ENCODE measurements around the gene PAPPA2. TPM values are rescaled to one million over a fixed set of nuclear protein-coding genes. Genes with fewer than 3 reads are reported as not detected.

The PAPPA2 gene
- total and polyA plus RNA-seq, 2 of the 8 experiments (the other 6 are each of a cell fraction or from before 2014, with no cell fraction given) = 0.08 to 0.88 TPM

DNA sequence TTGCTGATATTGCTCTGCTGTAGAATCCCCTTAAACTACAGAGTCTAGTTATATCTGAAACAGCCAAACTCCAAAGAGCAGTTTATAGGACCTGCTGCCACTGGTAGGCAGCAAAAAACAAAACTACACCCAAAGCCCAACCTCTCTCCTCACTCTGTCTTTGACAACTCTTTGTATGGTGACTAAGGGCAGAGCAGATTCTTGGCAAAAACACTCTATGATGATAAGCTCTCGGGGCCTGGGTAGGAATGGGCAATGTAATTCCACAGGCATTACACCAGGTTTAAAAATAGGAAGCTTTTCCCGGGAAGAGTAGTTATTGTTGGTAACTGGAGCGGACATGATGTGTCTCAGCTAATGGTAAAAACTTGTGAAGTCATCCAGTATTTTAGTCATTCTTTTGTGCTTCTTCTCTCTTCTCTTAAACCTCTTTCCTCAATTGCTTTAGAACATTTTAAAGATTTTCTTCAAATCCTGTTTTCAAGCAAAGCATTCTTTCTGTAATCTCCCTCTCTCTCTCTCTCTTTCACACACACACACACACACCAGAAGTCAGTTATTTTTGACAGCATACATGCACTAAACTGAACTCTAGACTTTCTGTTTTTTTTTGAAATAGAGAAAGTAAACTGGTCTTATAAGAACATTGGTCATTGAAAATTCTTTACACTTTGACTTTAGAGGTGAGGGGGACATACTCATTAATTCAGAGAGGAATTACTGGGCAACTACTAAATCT lies 193.5 kb downstream of the PAPPA2 start:
- no peak overlapping the region for H2AK5ac ChIP-seq (ENCODE audit: low read depth, low read length)
- H4K91ac ChIP-seq (replicated peaks; ENCODE audit: insufficient read length, low read length) = no peak overlapping the region
- no peak overlapping the region for H2BK5ac ChIP-seq (ENCODE audit: low read depth, low read length)
- no peaks in the 10 kb centered on the region for H3K4me1 ChIP-seq (replicated peaks in 1 of 4; ENCODE audit: control insufficient read depth in 3 of 4, insufficient read depth in 4 of 4, low read length in 3 of 4)
- H3K27me3 ChIP-seq (replicated peaks in 1 of 4; ENCODE audit: control insufficient read depth in 3 of 4, extremely low read depth in 1 of 4, insufficient read depth in 3 of 4, low read length in 3 of 4) = no peaks in the 10 kb centered on the region
- no peak overlapping the region for H4K8ac ChIP-seq (ENCODE audit: extremely low read depth, insufficient read depth, low read length)
- H2BK120ac ChIP-seq (replicated peaks; ENCODE audit: low read depth, low read length) = no peak overlapping the region
- no peak overlapping the region for H3K9ac ChIP-seq (replicated peaks in 1 of 4; ENCODE audit: extremely low read depth in 1 of 4, low read depth in 3 of 4, low read length in 3 of 4)
- no peak overlapping the region for H3K56ac ChIP-seq (replicated peaks; ENCODE audit: insufficient read length, low read depth, low read length)
- H3K14ac ChIP-seq (ENCODE audit: insufficient read length) = no peak overlapping the region
- H3K4ac ChIP-seq (replicated peaks; ENCODE audit: insufficient read length, low read depth, low read length) = no peak overlapping the region
- TF ChIP-seq SP4 (IDR thresholded peaks at IDR 0.05; ENCODE audit: low read length) = no peak
- no peak overlapping the region for H4K5ac ChIP-seq (ENCODE audit: insufficient read length, low read depth, low read length)
- H3K79me2 ChIP-seq (ENCODE audit: control insufficient read depth in 1 of 2, insufficient read depth in 2 of 2, low read length in 2 of 2) = no peaks in the 10 kb centered on the region
- no peaks in the 10 kb centered on the region for H4K20me1 ChIP-seq (replicated peaks in 1 of 2; ENCODE audit: control insufficient read depth in 1 of 2, insufficient read depth in 2 of 2, low read length in 2 of 2)
- DNase-seq (ENCODE audit: low read depth in 1 of 2, low spot score in 2 of 2) = no peak
- no peak overlapping the region for H3K4me3 ChIP-seq (ENCODE audit: extremely low read depth in 1 of 4, insufficient read depth in 2 of 4, low read depth in 3 of 4, low read length in 4 of 4)
- 0 out of 2 replicates have a peak overlapping the region, but pooled peaks have one; percentile 52 for H2AFZ ChIP-seq (ENCODE audit: low read length)
- no peaks in the 10 kb centered on the region for H3K36me3 ChIP-seq (ENCODE audit: control insufficient read depth in 2 of 4, insufficient read depth in 4 of 4, low read length in 3 of 4)
- POLR2A ChIA-PET (ENCODE audit: partially characterized antibody) = no interaction called here
- no peak overlapping the region for H2BK12ac ChIP-seq (ENCODE audit: low read depth, low read length)
- CTCF ChIA-PET (ENCODE audit: partially characterized antibody) = no interaction called here
- FAIRE-seq = no peak
- H3K9me3 ChIP-seq (ENCODE audit: insufficient read depth in 2 of 2, low read depth in 1 of 2, low read length in 1 of 2) = no peaks in the 10 kb centered on the region
- H2BK15ac ChIP-seq (ENCODE audit: low read length) = no peak overlapping the region
- WGBS, 2 experiments (ENCODE audit: extremely low coverage in 1 of 2, insufficient coverage in 1 of 2, insufficient read length in 1 of 2, insufficient replicate concordance in 2 of 2, low coverage in 1 of 2, low lambda C conversion rate in 2 of 2, missing lambda C conversion rate in 1 of 2) = 90% methylated on average over 3 of the region's 3 CpGs; no CpG with 5 or more reads in 1 of the 2 experiments
- no peaks in the 10 kb centered on the region; the same call in 1 of the 2 replicates for H3K23me2 ChIP-seq (ENCODE audit: low read depth, low read length)
- no peak overlapping the region for H3K4me2 ChIP-seq (ENCODE audit: insufficient read depth in 1 of 2, low read depth in 2 of 2, low read length in 2 of 2)
- H3K23ac ChIP-seq (ENCODE audit: insufficient read length) = no peak overlapping the region
- H3K27ac ChIP-seq (ENCODE audit: low read depth, low read length) = no peak overlapping the region
- no peak overlapping the region for H2BK20ac ChIP-seq (ENCODE audit: low read length)
- H3K18ac ChIP-seq (ENCODE audit: extremely low read depth, low read length) = no peak overlapping the region
- H3K79me1 ChIP-seq (ENCODE audit: low read depth, low read length) = no peaks in the 10 kb centered on the region
